Osteocyte (in vitro differentiated cells): ENCODE measurements around the gene PTGER1. TPM values are rescaled to one million over a fixed set of nuclear protein-coding genes. Genes with fewer than 3 reads are reported as not detected.

Source experiments
- DNase-seq: peaks from one replicate; pipeline ENCODE4 v3.0.0; 2021; ENCODE audit warnings: mixed read lengths; ENCODE audit not compliant: unreplicated experiment; ENCODE audit errors: extremely low spot score
- H3K27ac Mint-ChIP-seq: one replicate; pipeline ENCODE4 v1.8.0; 2021; ENCODE audit warnings: mild to moderate bottlenecking, mixed read lengths; ENCODE audit not compliant: unreplicated experiment
- H3K27me3 Mint-ChIP-seq: one replicate; pipeline ENCODE4 v1.8.0; 2021; ENCODE audit warnings: mixed read lengths; ENCODE audit not compliant: unreplicated experiment
- H3K36me3 Mint-ChIP-seq: one replicate; pipeline ENCODE4 v1.8.0; 2021; ENCODE audit warnings: mixed read lengths; ENCODE audit not compliant: unreplicated experiment
- H3K4me1 Mint-ChIP-seq: one replicate; pipeline ENCODE4 v1.8.0; 2021; ENCODE audit warnings: mixed read lengths; ENCODE audit not compliant: unreplicated experiment
- H3K4me3 Mint-ChIP-seq: one replicate; pipeline ENCODE4 v1.8.0; 2021; ENCODE audit warnings: mild to moderate bottlenecking, moderate library complexity, mixed read lengths; ENCODE audit not compliant: unreplicated experiment
- H3K9me3 Mint-ChIP-seq: one replicate; pipeline ENCODE4 v1.8.0; 2021; ENCODE audit warnings: mixed read lengths; ENCODE audit not compliant: unreplicated experiment
- CTCF ChIP-seq: fragments of 200-600 bp; sonication (generic); IDR thresholded peaks from 2 replicates; pipeline ENCODE4 v1.5.0; 2021; ENCODE audit warnings: antibody characterized with exemption, mild to moderate bottlenecking, moderate library complexity
- total RNA-seq: library from RNA; stranded (reverse); gene quantifications from 2 replicates; pipeline ENCODE4 v1.2.1, GENCODE V29; 2021

The PTGER1 gene
- total RNA-seq, 1 donor from 2014 or later = 1.0 TPM

DNA sequence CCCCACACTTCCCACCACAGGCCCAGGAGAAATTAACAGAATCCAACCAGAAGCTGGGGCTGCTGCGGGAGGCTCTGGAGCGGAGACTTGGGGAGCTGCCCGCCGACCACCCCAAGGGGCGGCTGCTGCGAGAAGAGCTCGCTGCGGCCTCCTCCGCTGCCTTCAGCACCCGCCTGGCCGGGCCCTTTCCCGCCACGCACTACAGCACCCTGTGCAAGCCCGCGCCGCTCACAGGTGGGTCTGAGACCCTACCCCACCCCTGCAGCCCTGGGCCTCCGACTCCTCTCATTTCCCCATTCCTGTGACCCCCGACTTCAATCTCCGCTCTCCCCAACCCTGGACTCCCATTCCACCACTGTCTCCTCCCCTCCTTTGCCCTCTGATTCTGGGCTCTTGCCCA, 24.3 kb downstream of the PTGER1 start:
- no peak overlapping the region for H3K4me3 Mint-ChIP-seq
- H3K36me3 Mint-ChIP-seq = peaks cover 43% of the 10 kb centered on the region
- no peaks in the 10 kb centered on the region for H3K9me3 Mint-ChIP-seq
- TF ChIP-seq CTCF = no peak
- H3K27me3 Mint-ChIP-seq = no peaks in the 10 kb centered on the region
- H3K4me1 Mint-ChIP-seq = no peaks in the 10 kb centered on the region
- no peak overlapping the region for H3K27ac Mint-ChIP-seq
- no peak for DNase-seq

DNA sequence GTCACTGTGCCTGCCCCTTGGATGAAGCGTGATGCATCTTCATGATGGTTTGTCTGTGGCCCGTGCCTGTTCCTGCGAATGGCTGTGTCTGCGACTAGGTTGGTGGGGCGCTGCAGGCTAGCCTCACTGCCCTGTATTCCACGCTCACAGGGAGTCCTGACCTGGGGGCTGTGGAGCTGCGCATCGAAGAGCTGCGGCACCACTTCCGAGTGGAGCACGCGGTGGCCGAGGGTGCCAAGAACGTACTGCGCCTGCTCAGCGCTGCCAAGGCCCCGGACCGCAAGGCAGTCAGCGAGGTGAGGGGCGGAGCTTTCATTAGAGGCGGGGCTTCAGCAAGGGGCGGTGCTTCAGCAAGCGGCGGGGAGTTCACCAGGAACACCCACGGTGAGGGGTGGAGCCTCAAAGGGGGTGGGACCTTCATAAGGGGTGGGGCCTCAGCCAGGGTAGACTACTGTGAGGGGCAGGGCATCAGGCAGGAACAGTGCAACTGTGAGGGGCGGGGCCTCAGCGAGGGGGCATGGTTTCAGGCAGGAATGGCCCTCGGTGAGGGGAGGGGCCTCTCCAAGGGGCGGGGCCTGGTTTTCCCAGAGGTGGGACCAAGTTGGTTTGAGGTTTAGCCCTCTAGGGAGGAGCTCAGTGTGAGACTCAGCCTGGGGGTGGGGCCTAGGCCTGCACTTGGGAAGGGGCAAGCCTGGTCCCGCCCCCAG, 24.8 kb downstream of the PTGER1 start:
- H3K4me1 Mint-ChIP-seq = no peaks in the 10 kb centered on the region
- H3K4me3 Mint-ChIP-seq = no peak overlapping the region
- H3K36me3 Mint-ChIP-seq = peaks cover 41% of the 10 kb centered on the region
- H3K27me3 Mint-ChIP-seq = no peaks in the 10 kb centered on the region
- TF ChIP-seq CTCF = no peak
- H3K27ac Mint-ChIP-seq = no peak overlapping the region
- DNase-seq = no peak
- no peaks in the 10 kb centered on the region for H3K9me3 Mint-ChIP-seq

- no peak for TF ChIP-seq CTCF
- no peaks in the 10 kb centered on the region for H3K27me3 Mint-ChIP-seq
- H3K4me3 Mint-ChIP-seq = no peak overlapping the region
- no peak for DNase-seq
- no peak overlapping the region for H3K27ac Mint-ChIP-seq
- H3K36me3 Mint-ChIP-seq = peaks cover 42% of the 10 kb centered on the region
- no peaks in the 10 kb centered on the region for H3K9me3 Mint-ChIP-seq
- H3K4me1 Mint-ChIP-seq = no peaks in the 10 kb centered on the region
Observed at GRCh38 chr19:14449321-14449720, 25.8 kb downstream of the PTGER1 start.

GRCh38 chr19:14446336-14447036, 28.7 kb downstream of the PTGER1 start:
- TF ChIP-seq CTCF = no peak
- Mint-ChIP-seq H3K4me3 (no peak overlapping the region), H3K36me3 (peaks cover 49% of the 10 kb centered on the region)

GRCh38 chr19:14443632-14444216, 31.4 kb downstream of the PTGER1 start:
- H3K9me3 Mint-ChIP-seq = no peaks in the 10 kb centered on the region
- H3K4me1 Mint-ChIP-seq = peaks cover 17% of the 10 kb centered on the region
- no peak overlapping the region for H3K4me3 Mint-ChIP-seq
- no peak for TF ChIP-seq CTCF
- no peak for DNase-seq
- peaks cover 32% of the 10 kb centered on the region for H3K36me3 Mint-ChIP-seq
- H3K27ac Mint-ChIP-seq = no peak overlapping the region
- H3K27me3 Mint-ChIP-seq = no peaks in the 10 kb centered on the region

More at GRCh38 chr19:14446336-14447036, 28.7 kb downstream of the PTGER1 start:
- no peaks in the 10 kb centered on the region for H3K27me3 Mint-ChIP-seq
- H3K4me1 Mint-ChIP-seq = no peaks in the 10 kb centered on the region
- DNase-seq = no peak
- no peak overlapping the region for H3K27ac Mint-ChIP-seq
- no peaks in the 10 kb centered on the region for H3K9me3 Mint-ChIP-seq
